ENCODE results near the gene TYMS.

DNA sequence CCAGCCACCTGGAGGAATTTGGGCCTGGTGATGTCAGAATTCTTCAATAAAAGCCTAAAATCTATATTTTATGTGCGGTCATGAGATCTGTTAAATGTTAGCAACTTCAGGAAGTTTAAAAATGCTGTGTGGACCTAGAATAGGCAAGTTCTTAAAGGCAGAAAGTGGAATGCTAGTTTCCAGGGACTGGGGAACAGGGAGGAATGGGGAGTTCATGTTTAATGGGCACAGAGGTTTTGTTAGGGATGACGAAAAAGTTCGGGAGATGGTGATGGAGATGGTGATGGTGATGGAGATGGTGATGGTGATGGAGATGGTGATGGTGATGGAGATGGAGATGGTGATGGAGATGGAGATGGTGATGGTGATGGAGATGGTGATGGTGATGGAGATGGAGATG is 9.2 kb downstream of the TYMS start:
- no peak for TF ChIP-seq CTCF (conservative IDR thresholded peaks at IDR 0.05)
- no peak for TF ChIP-seq EZH2 (IDR thresholded peaks at IDR 0.05; ENCODE audit: low read depth)
